Activated CD4-positive, alpha-beta T cell treated with anti-CD3 and anti-CD28 coated beads, Interleukin-2, Interleukin-4, amounts not matched to agents 100 ng/mL and 50 ng/mL, durations not matched to agents 16 hours and 8 hours (primary cell): Measurements from ENCODE around the gene ALX3.

Experiments used
- DNase-seq: peaks from one replicate; pipeline ENCODE4 v3.0.0-alpha.2; 2020; ENCODE audit warnings: low spot score

The ALX3 gene

DNA sequence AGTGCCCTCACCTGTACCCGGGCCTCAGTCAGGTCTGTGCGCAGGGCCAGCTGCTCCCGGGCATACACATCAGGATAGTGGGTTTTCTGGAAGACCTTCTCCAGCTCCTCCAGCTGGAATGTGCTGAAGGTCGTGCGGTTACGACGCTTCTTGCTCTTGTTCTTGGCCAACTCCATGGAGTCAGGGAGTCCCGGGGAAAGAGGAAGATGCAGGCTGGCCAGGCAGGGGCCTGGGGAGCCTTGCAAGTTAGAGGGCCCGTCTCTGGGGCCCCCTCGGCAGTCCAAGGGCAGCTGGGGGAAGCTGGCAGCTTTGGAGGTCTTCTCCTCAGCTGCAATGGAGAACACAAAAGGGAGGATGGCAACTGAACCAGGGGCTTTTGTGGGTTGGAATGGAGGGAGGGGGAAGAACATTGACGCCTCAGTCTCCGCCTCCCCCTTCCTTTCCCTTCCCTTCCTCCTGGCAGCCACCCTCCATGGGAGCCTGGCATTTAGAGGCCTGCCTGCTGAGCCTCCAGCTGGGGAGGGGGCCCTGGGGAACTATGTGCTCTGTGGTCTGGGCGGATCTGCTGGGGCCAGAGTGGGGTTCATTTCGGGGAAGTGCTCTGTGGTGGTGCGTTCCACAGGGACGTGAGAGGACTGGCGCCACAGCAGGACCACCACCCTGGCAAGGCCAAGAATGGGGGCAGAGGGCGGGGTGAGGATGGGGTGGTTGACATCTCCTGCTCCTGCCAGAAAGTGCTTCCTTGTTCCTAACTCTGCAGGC is 5.7 kb downstream of the ALX3 start:
- DNase-seq: no peak

DNA sequence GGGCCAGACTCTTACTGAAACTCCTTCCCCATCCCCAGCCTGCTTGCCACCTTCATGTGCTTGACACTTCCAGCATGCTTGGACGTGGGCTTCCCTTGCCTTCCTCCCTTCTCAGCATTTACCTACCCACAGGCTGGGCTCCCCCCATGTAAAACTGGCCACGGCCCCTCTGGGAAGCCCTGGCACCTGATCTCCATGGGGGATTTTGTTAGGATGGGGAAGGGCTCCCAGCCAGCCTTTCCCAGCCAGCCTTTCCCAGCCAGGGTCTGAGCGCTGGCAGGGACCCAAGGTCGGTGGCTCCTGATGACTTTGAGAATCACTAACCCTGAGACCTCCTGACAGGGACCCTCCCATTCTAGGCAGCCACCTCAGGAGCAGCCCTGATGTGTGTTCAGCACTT is 6.7 kb downstream of the ALX3 start:
- no peak for DNase-seq

DNA sequence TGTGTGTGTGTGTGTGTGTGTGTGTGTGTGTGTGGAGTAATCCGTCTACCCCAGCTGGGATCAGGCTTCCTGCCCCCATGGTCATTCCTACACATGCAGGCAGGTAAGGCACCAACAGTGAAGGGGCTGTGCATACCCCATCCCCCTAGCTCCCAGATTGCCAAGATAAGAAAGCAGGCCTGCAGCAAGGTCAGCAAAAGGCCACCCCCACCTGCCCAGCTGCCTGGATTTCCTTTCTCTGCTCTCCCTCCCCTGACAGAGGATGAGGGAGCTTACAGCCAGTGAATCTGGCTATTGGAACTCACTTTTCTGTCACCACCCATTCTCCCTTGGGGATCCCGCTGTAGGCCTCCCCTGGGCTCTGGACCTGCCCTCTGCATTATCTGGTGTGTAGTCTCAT is 7.9 kb downstream of the ALX3 start:
- DNase-seq: no peak

DNA sequence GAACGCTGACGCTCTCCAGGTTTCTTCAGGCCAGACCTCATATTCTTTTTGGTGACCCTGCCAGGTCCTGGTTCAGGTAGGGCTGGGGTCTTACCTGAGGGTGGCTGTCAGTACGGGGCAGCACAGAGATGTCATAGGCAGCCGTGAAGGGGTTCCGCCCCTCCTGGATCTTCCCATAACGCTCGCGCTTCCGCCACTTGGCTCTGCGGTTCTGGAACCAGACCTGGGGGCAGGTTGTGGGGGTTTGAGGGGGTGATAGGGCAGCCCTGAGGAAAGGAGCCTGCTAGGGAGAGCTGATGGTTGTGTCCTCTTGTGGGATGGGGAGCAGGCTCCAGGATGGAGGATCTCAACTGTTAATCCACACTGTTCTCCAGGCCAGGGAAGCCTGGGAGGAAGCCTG is 9.1 kb downstream of the ALX3 start:
- DNase-seq: no peak

DNA sequence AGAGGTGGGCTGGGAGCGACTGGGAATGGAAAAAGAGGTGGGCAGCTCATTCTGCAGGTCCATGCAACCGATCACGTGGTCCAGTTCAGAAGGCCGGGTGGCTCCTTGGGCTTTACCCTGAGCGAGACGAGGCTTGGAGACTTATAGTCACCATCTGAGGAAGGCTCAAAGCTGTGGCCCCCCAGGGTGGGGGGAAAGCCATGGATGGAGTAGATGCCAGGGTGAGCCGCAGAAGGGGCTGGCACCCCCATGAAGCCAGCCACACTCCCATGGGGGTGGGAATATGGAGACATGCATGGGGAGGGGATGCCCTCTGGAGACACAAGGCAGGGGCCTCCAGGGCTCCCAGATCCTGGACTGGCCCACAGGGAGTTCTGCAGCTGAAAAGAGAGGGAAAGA is 9.8 kb downstream of the ALX3 start:
- no peak for DNase-seq

DNA sequence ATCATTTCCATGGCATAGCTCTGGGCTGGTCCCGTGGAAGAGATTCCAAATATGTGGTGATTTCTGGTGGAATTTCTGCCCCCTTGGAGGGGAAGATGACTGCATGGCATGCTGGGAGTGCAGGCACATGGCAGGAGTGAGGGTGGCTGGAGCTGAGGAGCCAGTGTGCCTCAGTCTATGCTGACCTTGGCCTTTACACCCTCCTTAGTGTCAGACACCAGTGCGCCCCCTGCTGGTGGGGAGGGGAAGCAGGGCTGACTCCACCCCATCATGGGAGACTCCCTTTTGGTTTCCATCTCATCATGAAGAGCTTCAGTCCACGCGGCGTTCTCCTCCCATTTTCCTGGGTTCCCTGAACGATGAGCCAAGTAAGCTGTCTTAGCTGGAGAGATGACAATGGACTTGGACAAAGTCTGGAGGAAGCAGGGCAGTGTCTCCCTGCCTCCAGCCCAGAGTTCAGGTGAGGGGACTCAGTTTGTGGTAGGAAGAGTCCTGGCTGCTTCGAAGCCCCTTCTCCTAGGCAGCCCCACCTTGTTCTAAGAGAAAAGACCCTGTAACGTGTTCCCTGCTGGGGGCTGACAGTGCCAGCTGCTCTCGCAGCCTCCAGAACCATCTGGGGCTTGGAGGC is 10.3 kb downstream of the ALX3 start:
- DNase-seq: peak; percentile 79

DNA sequence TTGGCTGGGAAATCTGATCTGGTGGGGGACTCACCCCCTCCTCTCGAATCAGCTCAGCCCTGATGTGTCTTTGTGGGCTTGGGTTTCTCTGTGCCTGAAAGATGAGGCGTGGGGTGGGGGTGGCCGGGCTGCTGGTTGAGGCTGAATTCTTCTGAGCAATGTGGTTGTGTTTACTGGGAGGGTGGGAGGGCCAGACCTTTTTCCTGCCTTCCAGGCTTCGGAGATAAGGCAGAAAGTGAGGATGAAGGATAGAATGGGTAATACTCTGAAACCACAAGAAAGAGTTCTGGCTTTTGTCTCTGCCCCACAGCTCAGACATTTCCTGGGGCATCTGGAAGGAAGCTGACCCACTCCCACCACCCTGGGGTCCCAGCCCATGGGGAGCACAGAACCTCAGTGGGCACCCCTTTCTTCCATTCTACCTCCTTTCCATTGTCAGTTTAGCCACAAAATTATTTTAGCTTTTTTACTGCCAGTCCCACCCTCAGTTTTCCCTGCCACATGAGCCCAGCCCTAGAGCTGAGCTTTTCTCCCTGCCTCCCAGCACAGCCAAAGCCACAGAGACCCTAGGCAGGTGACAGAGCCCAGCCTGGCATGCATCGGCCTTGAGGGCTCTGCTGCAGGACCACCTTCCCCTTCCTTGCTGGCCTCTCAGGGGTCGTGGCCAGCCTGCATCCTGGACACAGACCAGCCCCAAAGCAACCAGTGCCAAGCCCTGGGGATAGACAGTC is 11.2 kb downstream of the ALX3 start:
- DNase-seq: no peak

DNA sequence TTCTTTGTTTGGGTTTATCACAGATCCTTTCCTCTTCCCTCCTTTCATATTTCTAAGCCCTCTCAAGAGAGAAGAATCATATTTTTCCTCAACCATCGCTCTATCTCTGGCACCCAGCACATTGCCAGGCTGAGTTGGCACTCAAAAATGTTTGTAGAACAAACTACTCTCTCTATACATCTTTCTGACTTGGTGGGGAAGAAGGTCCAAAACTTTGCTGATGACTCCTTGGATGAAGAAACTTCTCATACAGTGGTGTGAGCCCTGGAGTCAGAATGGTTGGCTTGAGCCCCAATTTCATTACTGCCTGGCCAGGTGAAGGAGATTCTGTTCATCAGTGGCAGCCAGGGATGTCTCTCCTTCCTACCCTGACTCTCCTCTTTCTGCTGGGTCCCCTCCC is 11.9 kb downstream of the ALX3 start:
- no peak for DNase-seq

DNA sequence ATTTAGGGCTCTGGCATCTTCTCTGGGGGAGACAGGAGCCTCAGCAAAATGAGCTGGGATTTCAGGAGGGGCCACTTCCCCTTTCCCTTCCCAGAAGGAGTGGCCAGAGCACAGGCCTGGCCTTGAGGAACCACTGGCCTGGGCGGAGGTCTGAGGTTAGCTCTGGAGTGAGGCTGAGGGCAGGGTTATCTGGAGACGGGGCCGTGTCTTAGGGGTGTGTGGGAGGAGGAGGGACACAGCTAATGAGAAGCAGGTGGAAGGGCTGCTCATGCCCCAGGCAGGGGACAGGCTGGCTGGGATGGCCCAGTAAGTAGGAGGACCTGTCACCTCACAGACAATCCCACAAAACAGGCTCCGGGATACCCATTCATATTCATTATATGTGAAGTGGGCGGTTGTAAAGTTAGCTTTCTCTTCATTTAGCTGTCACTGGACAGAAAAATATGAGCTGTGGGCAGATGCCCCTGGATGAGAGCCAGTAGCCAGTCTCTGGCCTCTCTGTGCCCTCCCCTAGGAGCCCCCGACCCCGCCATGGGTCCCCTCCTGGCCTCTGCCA is 12.4 kb downstream of the ALX3 start:
- DNase-seq: no peak

DNA sequence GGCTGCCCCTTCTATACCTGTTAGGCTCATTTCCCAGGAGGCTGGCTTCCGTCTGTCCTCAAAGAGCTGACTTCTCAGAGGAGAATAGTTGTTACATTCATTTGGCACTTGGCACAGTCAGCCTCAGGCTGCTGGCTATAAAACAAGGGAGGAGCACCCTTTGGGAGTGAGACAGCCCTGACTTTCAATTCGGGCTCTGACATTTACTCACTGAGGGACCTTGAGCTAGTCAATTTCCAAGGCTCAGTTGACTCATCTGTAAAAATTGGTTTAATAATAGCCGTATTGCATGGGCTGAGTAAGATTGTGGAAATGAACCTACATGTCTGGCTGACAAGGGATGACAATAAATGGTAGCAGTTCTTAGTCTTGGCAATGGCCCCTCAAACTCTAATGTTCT is 13.7 kb downstream of the ALX3 start:
- DNase-seq: no peak

DNA sequence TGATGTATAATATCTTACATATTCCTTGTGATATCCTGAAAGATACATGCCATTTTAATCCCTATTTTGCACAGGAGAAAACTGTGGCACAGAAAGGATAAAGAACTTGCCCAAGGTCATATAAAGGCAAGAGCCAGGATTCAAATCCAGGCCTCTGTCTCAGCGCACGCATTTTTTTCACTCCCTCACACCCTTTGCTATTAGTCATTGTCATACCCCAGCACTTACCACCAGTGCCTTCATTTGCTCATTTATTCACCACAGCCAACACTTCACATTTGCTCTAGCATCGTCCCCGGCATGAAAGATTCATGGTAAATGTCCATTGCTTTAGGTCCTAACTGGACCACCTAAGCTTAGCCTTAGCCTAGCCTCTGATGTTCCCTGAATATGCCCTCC is 14.2 kb downstream of the ALX3 start:
- DNase-seq: no peak

DNA sequence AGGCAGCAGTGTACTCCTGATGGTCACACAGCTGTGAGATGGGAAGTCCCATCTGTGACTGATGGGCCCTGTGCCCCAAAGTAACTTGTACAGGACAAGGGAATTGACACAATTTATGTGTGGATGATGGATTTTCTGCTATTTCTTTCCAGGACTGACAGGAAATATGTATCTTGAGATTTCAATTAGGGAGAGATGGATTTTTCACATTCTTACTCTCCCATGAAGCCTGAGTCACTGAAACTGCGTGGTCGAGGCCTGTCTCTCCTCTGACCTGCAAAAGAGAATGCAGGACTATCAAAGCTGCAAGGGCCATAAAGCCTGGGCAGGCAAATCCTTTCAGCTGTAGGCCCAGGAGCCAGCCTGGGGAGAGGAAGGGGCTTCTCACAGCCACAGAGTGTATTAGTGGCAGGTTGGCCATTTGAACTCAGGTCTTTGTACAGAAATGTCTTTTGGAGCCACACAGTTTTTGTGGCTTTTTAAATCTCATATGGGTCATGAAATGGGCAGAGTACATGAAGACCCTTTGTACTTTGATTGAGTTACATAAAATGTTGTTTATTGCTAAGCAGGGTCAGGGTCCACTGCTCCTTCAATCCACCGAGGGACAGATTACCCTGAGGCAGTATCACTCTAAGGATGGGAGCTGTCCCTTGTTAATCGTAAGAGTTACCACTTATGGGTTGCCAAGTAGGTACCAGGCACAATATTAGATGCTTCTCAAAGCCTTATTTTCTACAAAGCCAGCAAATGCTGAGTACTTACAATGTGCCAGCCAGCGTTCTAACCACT is 14.8 kb downstream of the ALX3 start:
- DNase-seq: no peak

DNA sequence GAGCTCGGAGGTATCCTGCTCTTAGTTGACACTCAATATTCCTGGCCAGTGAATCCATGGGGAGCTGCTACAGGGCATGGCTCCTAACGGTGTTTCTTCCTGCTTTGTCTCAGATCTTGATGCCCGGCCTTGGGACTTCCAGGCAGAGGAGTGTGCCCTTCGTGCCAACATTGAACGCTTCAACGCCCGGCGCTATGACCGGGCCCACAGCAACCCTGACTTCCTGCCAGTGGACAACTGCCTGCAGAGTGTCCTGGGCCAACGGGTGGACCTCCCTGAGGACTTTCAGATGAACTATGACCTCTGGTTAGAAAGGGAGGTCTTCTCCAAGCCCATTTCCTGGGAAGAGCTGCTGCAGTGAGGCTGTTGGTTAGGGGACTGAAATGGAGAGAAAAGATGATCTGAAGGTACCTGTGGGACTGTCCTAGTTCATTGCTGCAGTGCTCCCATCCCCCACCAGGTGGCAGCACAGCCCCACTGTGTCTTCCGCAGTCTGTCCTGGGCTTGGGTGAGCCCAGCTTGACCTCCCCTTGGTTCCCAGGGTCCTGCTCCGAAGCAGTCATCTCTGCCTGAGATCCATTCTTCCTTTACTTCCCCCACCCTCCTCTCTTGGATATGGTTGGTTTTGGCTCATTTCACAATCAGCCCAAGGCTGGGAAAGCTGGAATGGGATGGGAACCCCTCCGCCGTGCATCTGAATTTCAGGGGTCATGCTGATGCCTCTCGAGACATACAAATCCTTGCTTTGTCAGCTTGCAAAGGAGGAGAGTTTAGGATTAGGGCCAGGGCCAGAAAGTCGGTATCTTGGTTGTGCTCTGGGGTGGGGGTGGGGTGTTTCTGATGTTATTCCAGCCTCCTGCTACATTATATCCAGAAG is 16.7 kb downstream of the ALX3 start:
- DNase-seq: peak; percentile 65

DNA sequence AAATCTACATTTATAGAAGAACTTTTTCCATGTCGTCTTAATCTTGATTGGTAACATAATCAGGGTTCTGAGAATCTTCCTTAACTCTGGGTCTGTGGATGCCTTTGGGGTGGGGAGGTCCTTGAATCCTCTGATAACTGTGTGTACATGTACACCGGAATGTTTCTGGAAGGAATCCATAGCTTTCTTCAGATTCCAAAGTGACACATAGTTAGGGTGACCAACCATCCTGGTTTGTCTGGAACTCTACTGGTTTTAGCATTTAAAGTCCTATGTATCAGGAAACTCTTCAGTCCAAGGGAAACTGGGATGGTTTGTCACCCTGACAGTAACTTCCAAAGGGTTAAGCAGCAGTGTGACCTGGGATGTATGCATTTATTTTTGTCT is 19.2 kb downstream of the ALX3 start:
- no peak for DNase-seq

DNA sequence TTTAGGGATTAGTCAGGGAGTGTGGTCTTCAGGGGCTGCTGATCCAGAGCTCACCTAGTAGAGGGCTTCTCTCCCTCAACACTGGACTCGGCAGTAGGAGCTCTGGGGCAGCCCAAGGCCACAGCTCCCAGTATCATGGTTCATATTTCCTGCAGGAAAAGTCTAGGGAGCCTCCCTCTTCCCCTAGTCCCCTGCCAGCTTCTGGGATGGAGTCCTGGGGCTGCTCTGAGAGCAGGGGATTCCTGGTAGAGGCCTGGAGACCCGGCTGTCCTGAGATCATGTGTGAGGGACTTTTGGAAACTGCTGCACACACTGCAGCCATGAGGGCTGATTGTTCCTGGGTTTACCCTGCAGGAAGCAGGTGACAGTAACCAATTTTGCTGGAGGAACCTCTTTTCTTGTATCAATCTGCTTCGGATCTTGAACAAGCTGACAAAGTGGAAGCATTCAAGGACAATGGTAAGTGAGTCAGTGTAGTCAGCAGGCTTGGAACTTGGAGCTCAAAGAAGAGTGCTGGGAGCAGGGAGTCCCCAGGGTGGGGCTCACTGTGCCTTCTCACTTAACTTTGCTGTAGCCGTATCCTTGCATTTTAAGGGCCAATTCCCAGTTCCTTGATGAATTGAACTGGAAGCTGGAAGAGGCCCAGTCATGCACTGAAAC is 19.7 kb downstream of the ALX3 start:
- DNase-seq: no peak

DNA sequence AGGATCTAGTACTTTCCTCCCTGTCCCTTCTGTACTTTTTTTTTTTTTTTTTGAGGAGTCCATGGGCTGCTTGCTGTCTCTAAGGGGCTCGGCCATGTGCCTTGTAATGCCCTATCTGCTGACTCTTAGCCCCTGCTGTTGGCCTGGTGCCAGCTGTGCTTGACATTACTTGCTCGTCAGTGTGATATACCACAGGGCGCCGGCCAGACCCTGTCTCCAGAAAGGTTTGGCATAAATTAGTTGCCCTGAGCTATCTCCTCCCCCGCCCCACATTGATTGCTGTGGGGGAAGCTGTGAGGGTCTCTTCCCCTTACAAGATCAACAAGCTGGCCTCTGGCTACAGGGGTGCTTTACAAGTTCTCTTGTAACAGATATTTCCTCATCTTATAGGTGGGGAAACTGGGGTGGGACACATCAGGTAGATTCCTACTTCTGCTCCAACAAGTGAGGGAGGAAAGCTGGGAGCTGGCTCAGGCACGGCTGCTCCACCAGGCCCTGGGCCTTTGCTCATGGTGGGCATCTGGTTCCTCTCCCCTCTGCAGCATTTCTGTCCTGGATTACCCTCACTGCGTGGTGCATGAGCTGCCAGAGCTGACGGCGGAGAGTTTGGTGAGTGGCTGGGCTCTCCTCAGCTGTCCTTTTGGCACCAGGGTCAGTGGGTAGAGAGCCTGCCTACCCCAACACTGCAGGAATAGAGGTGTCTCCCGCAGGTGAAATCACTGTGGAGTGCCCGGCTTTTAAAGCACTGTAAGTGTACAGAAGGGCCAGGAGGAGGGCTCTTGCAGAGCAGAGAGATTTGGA is 20.5 kb downstream of the ALX3 start:
- DNase-seq: no peak

DNA sequence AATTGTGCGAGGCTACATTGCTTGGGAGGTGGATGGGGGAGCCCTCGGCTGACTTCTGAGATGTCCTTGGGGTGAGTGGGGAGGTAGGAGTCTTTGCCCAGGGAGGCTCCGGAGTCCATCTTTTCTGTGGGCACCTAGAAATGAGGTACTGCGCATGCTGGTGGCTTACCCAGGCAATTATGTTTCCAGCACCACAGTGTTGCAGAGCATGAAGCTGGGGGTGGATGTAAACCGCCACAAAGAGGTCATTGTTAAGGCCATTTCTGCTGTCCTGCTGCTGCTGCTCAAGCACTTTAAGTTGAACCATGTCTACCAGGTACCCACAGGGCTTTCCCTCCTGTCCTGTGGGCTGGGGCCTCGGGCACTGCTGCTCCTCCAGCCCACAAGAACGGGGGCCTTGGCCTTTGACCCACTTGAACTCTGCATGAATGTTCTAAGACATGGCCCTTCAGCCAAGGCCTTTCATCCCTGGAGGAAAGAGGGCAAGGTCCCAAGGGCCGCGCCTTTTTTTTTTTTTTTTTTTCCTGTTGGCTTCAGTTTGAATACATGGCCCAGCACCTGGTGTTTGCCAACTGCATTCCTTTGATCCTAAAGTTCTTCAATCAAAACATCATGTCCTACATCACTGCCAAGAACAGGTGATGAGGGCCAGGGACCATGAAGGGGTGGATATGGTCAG is 21.4 kb downstream of the ALX3 start:
- no peak for DNase-seq

DNA sequence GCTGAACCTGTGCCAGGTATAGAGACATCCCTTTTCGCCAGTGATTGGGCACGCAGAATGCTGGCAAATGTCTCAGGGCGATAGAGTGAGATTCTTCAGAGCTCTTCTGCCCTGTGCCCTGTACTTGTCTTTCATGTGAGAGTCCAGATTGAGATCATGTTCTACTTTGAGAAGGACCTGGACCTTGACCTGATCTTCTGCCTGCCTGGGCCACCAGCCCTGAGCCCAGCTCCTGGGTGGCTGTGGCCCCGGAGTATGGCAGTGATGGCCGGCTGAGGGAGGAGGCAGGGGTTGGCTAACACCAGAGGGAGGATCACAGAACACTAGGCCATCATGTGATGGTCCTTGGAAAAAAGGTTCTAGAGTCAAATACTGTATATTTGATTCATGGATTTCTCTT is 22.2 kb downstream of the ALX3 start:
- no peak for DNase-seq

DNA sequence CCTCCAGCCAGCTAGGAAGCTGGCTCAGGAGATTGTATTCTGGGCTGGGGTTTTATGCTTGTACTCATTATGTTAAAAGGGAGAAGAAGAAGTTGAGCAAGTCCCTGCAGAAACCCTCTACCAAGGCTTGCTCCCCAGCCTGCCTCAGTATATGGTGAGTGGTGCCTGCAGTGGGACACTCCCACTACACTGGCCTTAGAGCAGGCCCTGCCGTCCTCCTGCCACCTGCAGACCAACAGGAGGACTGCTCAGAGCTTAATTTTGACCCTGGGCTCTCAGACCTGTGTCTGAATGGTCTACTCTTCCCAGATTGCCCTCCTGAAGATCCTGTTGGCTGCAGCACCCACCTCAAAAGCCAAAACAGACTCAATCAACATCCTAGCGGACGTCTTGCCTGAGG is 23.0 kb downstream of the ALX3 start:
- no peak for DNase-seq
